EH (cell line): ENCODE results near the gene PIK3R6.

Experiments
- DNase-seq: peaks from one replicate; pipeline ENCODE4 v3.0.0-alpha.2; 2015; ENCODE audit warnings: low read depth

PIK3R6 gene, protein sequence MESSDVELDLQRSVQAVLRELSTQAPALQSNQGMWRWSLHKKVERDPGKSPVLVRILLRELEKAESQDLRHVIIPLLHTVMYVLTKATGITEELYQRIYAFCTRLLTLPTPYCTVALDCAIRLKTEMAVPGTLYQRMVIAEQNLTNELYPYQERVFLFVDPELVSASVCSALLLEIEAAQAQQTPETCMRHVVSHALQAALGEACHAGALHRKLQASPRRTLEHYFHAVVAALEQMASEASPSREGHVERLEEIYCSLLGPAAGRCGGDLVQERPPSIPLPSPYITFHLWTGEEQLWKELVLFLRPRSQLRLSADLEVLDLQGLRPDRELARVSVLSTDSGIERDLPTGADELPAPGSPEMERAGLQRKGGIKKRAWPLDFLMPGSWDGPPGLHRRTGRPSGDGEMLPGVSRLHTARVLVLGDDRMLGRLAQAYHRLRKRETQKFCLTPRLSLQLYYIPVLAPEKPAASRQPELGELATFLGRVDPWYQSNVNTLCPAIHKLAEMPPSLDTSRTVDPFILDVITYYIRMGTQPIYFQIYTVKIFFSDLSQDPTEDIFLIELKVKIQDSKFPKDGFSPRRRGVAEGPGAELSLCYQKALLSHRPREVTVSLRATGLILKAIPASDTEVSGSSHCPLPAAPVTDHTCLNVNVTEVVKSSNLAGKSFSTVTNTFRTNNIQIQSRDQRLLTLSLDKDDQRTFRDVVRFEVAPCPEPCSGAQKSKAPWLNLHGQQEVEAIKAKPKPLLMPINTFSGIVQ

GRCh38 chr17:8867361-8867981 is at the start of gene PIK3R6:
Gene PIK3R6, minus strand, starts transcription at chr17:8867674. Its CDS starts 17,880 bp downstream, at chr17:8849794.
- DNase-seq: no peak

DNA sequence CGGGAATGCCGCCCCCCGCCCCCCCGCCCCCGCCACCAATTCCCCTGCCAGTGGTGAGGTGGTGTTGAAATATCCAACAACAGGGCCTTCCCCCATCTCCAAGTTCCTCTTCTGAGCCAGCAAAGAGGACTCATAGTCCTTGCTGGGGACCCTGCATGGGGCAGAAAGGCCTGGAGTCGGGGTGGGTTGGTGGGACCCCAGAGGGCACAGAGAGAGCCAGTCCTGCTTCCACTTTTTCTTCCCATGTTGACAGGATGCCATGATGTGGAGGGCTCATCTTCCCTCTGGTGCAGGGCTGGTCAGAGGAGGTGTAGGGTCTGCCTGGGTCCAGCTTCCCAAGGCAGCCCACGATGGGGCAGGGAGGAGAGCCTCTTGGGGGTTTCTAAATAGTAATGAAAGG is 49.0 kb upstream of the PIK3R6 start:
- no peak for DNase-seq

- no peak for DNase-seq
Observed at GRCh38 chr17:8914554-8914953, 47.1 kb upstream of the PIK3R6 start.

- DNase-seq: no peak
Observed at GRCh38 chr17:8913879-8914278, 46.4 kb upstream of the PIK3R6 start.

GRCh38 chr17:8913091-8913490 is 45.6 kb upstream of the PIK3R6 start:
- no peak for DNase-seq

- DNase-seq: no peak
Observed at GRCh38 chr17:8912084-8912981, 44.9 kb upstream of the PIK3R6 start.

GRCh38 chr17:8910969-8911604 is 43.6 kb upstream of the PIK3R6 start:
- DNase-seq: no peak

GRCh38 chr17:8909586-8910270 is 42.3 kb upstream of the PIK3R6 start:
- no peak for DNase-seq

DNA sequence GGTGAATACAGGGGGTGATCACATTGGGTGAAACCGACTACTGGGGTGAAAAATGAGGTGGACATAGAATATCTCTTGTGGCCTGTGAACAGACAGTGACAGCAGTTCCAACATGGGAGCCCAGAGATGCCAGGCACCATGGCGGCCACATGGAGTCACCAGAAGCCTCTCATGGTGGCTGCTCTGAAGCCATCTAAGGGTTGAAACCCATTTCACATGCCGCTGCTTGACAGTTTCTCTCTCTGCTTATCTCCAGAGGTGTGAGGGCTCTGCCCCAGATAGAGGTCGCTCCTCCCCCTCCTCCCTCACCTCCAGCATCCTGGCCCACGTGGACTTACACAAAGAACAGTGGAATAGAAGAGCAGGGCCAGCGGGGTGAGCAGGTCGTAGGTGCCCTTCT is 37.9 kb upstream of the PIK3R6 start:
- DNase-seq: no peak

DNA sequence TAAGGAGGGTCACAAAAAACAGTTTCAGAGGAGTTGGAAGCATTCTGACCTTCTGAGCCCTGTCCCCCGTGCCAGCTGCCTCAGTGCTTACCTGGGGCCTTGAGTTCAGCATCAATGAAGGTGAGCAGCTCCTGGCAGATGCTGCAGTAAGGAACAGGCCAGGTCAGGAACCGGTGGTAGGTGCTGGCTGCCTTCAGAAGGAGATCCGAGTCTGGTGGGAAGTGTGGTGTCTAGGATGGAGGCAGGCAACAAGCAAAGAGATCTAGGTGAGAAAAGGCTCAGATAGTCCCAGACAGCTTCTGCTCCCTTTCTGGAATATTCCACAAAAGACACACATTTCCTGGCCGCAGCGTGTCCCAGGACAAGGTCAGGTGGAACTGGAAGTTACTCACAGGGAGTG is 37.2 kb upstream of the PIK3R6 start:
- no peak for DNase-seq

GRCh38 chr17:8904201-8904600 is 36.7 kb upstream of the PIK3R6 start:
- DNase-seq: no peak

GRCh38 chr17:8900626-8901585 is 33.4 kb upstream of the PIK3R6 start:
- DNase-seq: no peak

GRCh38 chr17:8900207-8900606 is 32.7 kb upstream of the PIK3R6 start:
- DNase-seq: no peak

- DNase-seq: no peak
Observed at GRCh38 chr17:8898636-8899035, 31.2 kb upstream of the PIK3R6 start.

GRCh38 chr17:8898126-8898525 is 30.7 kb upstream of the PIK3R6 start:
- DNase-seq: no peak

DNA sequence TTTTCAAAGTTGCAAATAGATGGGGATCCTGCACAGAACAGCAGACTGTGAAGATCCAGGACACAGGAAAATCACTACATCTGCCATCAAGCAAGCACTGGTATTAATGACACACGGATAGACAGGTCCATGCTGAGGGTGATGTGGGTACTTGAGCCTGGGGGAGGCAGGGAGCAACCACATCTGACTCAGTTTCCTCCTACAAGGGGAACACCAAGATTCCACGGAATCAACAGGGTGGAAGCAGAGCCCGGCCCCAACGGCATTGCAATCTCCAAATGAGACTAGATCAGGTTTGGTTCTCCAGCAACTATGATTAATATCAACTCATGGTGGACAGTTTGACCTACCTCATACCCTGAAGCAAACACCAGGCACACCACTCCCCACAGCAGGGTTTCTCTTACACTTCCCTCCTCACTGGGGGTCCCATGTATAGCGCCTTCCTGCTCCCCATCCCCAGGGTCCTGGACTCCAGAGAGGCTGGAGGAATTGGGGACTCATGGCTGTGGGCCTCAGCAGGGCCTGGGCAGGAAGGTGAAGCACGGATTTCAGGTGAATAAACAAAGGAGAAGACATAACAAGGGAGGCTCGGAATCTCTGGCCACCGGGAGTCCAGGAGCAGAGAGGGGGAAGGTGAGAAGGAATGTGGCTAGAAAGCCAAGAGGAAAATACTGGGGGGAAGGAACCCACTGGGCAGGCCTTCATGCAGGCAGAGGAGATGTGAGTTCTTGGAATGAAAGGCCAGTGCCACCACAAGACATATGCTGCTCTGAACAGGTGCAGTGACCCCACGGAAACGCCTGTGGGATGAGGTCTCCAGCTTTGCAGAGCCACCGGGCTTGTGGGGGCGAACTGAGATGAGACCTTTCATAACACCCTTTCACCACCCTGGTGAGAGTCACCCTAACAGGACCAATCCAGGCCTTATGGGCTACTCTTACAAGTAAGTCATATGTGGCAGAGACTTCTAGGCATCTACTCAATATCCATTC is 29.5 kb upstream of the PIK3R6 start:
- no peak for DNase-seq

- no peak for DNase-seq
Observed at GRCh38 chr17:8896087-8896486, 28.6 kb upstream of the PIK3R6 start.
